B cell (primary cell): ENCODE measurements around the gene THSD4. TPM values are rescaled to one million over a fixed set of nuclear protein-coding genes. Genes with fewer than 3 reads are reported as not detected.

Experiments used
- ATAC-seq: fragments of 200-7000 bp; cut with Tn5 transposase; one replicate; pipeline ENCODE4 v1.10.0; 2021; ENCODE audit warnings: low read depth, mild to moderate bottlenecking, moderate number of reproducible peaks, moderate library complexity
- CTCF ChIA-PET: fragments of 350-600 bp; sonication (Branson Sonifier 250); formaldehyde crosslinking; loops from one replicate; lab custom pipeline; 2021; ENCODE audit warnings: antibody characterized with exemption, inconsistent platforms; lab: Charles Lee
- POLR2A ChIA-PET: fragments of 350-600 bp; sonication (Branson Sonifier 250); formaldehyde crosslinking; loops from one replicate; lab custom pipeline; 2021; ENCODE audit warnings: antibody characterized with exemption; lab: Charles Lee
- DNase-seq: peaks from one replicate; pipeline ENCODE4 v3.0.0; 2013
- H2AFZ ChIP-seq: 2 replicates; pipeline ENCODE4 v1.6.1; 2012; ENCODE audit warnings: mild to moderate bottlenecking, low read depth, low read length; ENCODE audit not compliant: insufficient read depth, poor library complexity, severe bottlenecking
- H3K27ac ChIP-seq, 2 donors: 1 replicate in 1 of 2; 2 replicates in 1 of 2; pipeline ENCODE4 v1.5.1; 2012 to 2013; ENCODE audit warnings: low read length in 2 of 2, mild to moderate bottlenecking in 2 of 2, moderate library complexity in 1 of 2
- H3K27me3 ChIP-seq, 4 experiments: fragments of 200-600 bp in 1 of 4; sonication (generic) in 1 of 4; replicated peaks in 1 of 4; 1 replicate in 2 of 4; 2 replicates in 2 of 4; pipeline versions ENCODE4 v1.6.1 to v1.7.0; 2013 to 2016; ENCODE audit warnings: low read length in 3 of 4, mild to moderate bottlenecking in 2 of 4, mixed read lengths in 1 of 4, moderate library complexity in 1 of 4; ENCODE audit not compliant: insufficient read depth in 4 of 4, control insufficient read depth in 3 of 4; ENCODE audit errors: control extremely low read depth in 1 of 4
- H3K36me3 ChIP-seq, 2 experiments: replicated peaks in 1 of 2; 1 replicate in 1 of 2; 2 replicates in 1 of 2; pipeline versions ENCODE4 v1.6.1 to v1.7.1; 2013; ENCODE audit warnings: low read length in 1 of 2; ENCODE audit not compliant: insufficient read depth in 2 of 2, control insufficient read depth in 1 of 2; ENCODE audit errors: control extremely low read depth in 1 of 2, extremely low read depth in 1 of 2
- H3K4me1 ChIP-seq, 2 donors: fragments of 200-600 bp in 1 of 2; sonication (generic) in 1 of 2; 1 replicate in 1 of 2; 2 replicates in 1 of 2; pipeline versions ENCODE4 v1.5.1 to v1.6.1; 2013 to 2017; ENCODE audit warnings: low read length in 2 of 2; ENCODE audit not compliant: control insufficient read depth in 2 of 2, insufficient read depth in 2 of 2
- H3K4me2 ChIP-seq: replicated peaks from 2 replicates; pipeline ENCODE3; 2012; ENCODE audit warnings: mild to moderate bottlenecking, low read depth, low read length; ENCODE audit not compliant: poor library complexity, severe bottlenecking
- H3K4me3 ChIP-seq, 5 experiments: fragments of 200-600 bp in 1 of 5; sonication (generic) in 1 of 5; 1 replicate in 3 of 5; 2 replicates in 2 of 5; pipeline versions ENCODE4 v1.5.1 to v1.7.0; 2011 to 2016; ENCODE audit warnings: low read length in 4 of 5, mild to moderate bottlenecking in 4 of 5, low read depth in 2 of 5, control low read depth in 1 of 5, moderate library complexity in 1 of 5; ENCODE audit not compliant: insufficient read depth in 1 of 5; ENCODE audit errors: control extremely low read depth in 1 of 5, extremely low read depth in 1 of 5
- H3K79me2 ChIP-seq: fragments of 200-600 bp; sonication (generic); one replicate; pipeline ENCODE4 v1.6.0; 2016; ENCODE audit warnings: low read length; ENCODE audit not compliant: control insufficient read depth, insufficient read depth
- H3K9ac ChIP-seq: fragments of 200-600 bp; sonication (generic); 2 replicates; pipeline ENCODE4 v1.6.1; 2017; ENCODE audit warnings: mild to moderate bottlenecking, low read length, moderate library complexity
- H3K9me3 ChIP-seq, 3 donors: one replicate each; pipeline versions ENCODE4 v1.6.1 to v1.7.1; 2013; ENCODE audit warnings: low read length in 2 of 3; ENCODE audit not compliant: control insufficient read depth in 2 of 3, insufficient read depth in 1 of 3; ENCODE audit errors: control extremely low read depth in 1 of 3
- H4K20me1 ChIP-seq: 2 replicates; pipeline ENCODE4 v1.6.0; 2012; ENCODE audit warnings: mild to moderate bottlenecking, low read length; ENCODE audit not compliant: insufficient read depth, control insufficient read depth, poor library complexity, severe bottlenecking
- H3K27ac Mint-ChIP-seq: one replicate; pipeline ENCODE4 v1.8.0; 2021; ENCODE audit warnings: mixed read lengths
- H3K27me3 Mint-ChIP-seq: one replicate; pipeline ENCODE4 v1.8.0; 2021; ENCODE audit warnings: mixed read lengths
- H3K4me1 Mint-ChIP-seq: one replicate; pipeline ENCODE4 v1.8.0; 2021; ENCODE audit warnings: mixed read lengths
- H3K4me3 Mint-ChIP-seq: one replicate; pipeline ENCODE4 v1.8.0; 2021; ENCODE audit warnings: mixed read lengths
- H3K9me3 Mint-ChIP-seq: one replicate; pipeline ENCODE4 v1.8.0; 2022; ENCODE audit warnings: mixed read lengths; ENCODE audit not compliant: insufficient read depth
- EZH2 ChIP-seq: IDR thresholded peaks from 2 replicates; pipeline ENCODE4 v1.6.1; 2012; ENCODE audit warnings: borderline replicate concordance, low read depth, mild to moderate bottlenecking, moderate library complexity, low read length; ENCODE audit not compliant: insufficient read depth, poor library complexity, severe bottlenecking
- WGBS: methylation state at CpG from one replicate; pipeline ENCODE4 v1.1.5; 2013; ENCODE audit warnings: missing lambda C conversion rate; ENCODE audit not compliant: insufficient coverage; 5-methylcytosine and 5-hydroxymethylcytosine counted together
- intact Hi-C: fragments of 100-400 bp; cut with micrococcal nuclease; formaldehyde crosslinking; loops from one replicate; pipeline ENCODE4 v1.10.0; 2022
- polyA plus RNA-seq: library from polyadenylated mRNA; depleted of rRNA; stranded (reverse); fragments of >200 nt; gene quantifications from 2 replicates; pipeline ENCODE4 v1.2.3, GENCODE V29; 2012
- total RNA-seq, 2 donors: library from RNA; stranded (reverse); fragments of 120-200 nt in 1 of 2; gene quantifications; 1 replicate in 1 of 2; 2 replicates in 1 of 2; pipeline versions ENCODE4 v1.2.3 to v1.2.4, GENCODE V29; 2013 to 2022
- TF ChIP-seq, protein P1 (sequence below): fragments of 200-600 bp; IDR thresholded peaks from one replicate; pipeline ENCODE4 v1.8.0; 2022; ENCODE audit warnings: antibody characterized with exemption, mild to moderate bottlenecking

The THSD4 gene
- total and polyA plus RNA-seq, 2 donors (not counting 1 experiment from before 2014, with no cell fraction given), result not detected

DNA sequence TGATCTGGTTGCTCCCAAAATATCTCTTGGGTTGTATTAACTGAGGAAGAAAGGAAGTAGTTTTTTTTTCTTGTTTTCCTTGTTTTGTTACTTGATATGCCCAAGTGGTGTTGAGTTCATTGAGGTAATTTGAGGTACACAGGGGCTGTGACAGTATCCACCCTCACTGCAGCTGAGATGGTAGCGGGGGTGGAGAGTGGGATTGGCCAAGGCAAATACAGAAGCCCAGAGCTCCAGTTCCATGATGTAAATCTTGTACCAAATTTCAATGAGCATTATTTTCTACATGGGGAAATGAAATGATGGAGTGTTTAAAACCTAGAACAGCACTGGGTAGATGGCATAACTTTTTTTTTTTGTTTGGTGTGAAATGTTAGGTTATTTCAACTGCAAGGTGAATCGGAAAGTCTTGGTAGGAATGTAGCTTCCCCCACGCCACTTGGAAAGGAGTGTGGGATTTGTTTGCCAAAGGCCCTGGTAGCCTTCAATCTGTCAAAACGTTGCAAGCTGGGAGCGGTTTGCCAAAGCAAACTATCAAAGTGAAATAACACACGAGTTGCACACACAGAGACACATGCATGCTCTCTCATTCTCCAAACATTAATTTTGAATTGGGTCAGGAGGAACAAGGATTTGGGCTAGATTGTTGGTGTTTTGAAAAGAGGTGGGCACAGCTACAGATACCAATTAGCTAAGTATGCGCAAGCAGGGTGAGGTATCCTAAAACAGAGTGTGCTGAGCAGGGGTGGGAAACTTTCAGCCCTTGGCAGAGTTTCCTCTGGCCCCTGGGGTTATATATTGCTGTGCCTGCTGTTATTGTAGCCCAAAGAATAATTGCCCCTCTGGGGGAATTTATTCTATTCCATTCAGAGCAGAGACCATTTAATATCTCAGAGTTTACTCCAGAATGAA lies 34.6 kb downstream of the THSD4 start:
- intact Hi-C loops, result no loop called here
- H3K4me3 Mint-ChIP-seq, result no peak overlapping the region
- Histone ChIP-seq H3K27me3 (no peaks in the 10 kb centered on the region), H3K9ac (no peak overlapping the region), H4K20me1 (no peaks in the 10 kb centered on the region), H3K79me2 (no peaks in the 10 kb centered on the region), H3K4me2 (no peak overlapping the region), H3K4me3 (no peak overlapping the region), H3K4me1 (no peaks in the 10 kb centered on the region), H3K9me3 (peaks cover 0 to 6% (median 0%) of the 10 kb centered on the region in 3 donors), H3K36me3 (no peaks in the 10 kb centered on the region), H2AFZ (no peak overlapping the region), H3K27ac (no peak overlapping the region)
- no peaks in the 10 kb centered on the region for H3K9me3 Mint-ChIP-seq
- WGBS, result 100% methylated on average over 3 of the region's 7 CpGs
- H3K4me1 Mint-ChIP-seq, result no peaks in the 10 kb centered on the region
- ATAC-seq, result no peak
- POLR2A ChIA-PET, result no interaction called here
- no peak overlapping the region for H3K27ac Mint-ChIP-seq
- no peak for DNase-seq
- peaks cover 11% of the 10 kb centered on the region for H3K27me3 Mint-ChIP-seq
- CTCF ChIA-PET, result no interaction called here
- TF ChIP-seq, protein P1, sequence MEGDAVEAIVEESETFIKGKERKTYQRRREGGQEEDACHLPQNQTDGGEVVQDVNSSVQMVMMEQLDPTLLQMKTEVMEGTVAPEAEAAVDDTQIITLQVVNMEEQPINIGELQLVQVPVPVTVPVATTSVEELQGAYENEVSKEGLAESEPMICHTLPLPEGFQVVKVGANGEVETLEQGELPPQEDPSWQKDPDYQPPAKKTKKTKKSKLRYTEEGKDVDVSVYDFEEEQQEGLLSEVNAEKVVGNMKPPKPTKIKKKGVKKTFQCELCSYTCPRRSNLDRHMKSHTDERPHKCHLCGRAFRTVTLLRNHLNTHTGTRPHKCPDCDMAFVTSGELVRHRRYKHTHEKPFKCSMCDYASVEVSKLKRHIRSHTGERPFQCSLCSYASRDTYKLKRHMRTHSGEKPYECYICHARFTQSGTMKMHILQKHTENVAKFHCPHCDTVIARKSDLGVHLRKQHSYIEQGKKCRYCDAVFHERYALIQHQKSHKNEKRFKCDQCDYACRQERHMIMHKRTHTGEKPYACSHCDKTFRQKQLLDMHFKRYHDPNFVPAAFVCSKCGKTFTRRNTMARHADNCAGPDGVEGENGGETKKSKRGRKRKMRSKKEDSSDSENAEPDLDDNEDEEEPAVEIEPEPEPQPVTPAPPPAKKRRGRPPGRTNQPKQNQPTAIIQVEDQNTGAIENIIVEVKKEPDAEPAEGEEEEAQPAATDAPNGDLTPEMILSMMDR, result no peak
- TF ChIP-seq EZH2, result no peak

DNA sequence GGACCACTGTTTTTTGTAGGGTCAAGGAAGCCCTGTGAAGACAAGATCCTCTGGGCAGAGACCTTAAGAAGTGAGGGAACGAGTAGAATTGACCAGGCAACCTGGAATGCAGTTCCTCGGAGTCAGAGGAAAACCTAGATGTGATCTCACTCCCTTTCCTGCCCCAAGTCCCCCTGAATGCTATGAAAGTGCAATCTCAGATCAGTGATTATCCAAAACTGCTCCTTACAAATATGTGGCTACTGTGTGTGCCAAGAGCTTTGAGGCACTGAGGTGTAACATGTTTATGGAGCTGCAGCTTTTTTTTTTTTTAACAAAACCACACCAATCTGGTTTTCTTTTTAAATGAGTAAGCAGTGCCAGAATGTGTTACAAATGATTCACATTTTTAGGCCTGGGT lies 35.8 kb downstream of the THSD4 start:
- peaks cover 0 to 6% (median 0%) of the 10 kb centered on the region in 3 donors for H3K9me3 ChIP-seq
- WGBS, result 90% methylated on average over 2 of the region's 2 CpGs
- no peaks in the 10 kb centered on the region for H3K4me1 Mint-ChIP-seq
- ChIA-PET POLR2A (no interaction called here), CTCF (no interaction called here)
- no peaks in the 10 kb centered on the region for H3K79me2 ChIP-seq
- no peaks in the 10 kb centered on the region for H4K20me1 ChIP-seq
- ATAC-seq (no peak), DNase-seq (no peak)
- no peaks in the 10 kb centered on the region for H3K9me3 Mint-ChIP-seq
- TF ChIP-seq, protein P1, result no peak
- TF ChIP-seq EZH2, result no peak
- no peaks in the 10 kb centered on the region for H3K27me3 ChIP-seq
- H3K4me3 Mint-ChIP-seq, result no peak overlapping the region
- peaks cover 7% of the 10 kb centered on the region for H3K27me3 Mint-ChIP-seq
- H3K4me1 ChIP-seq, result no peaks in the 10 kb centered on the region
- H3K27ac ChIP-seq, result no peak overlapping the region
- no peak overlapping the region for H3K4me2 ChIP-seq
- no peak overlapping the region for H2AFZ ChIP-seq
- H3K4me3 ChIP-seq, result no peak overlapping the region
- no peak overlapping the region for H3K27ac Mint-ChIP-seq
- no peaks in the 10 kb centered on the region for H3K36me3 ChIP-seq
- no peak overlapping the region for H3K9ac ChIP-seq
- intact Hi-C loops, result no loop called here
